ENCODE data around the gene TASP1. TPM values are rescaled to one million over a fixed set of nuclear protein-coding genes. Genes with fewer than 3 reads are reported as not detected.

TASP1 gene
- 10 to 100 TPM; 14.3 to 17.1 (median 15.6) TPM for total RNA-seq

GRCh38 chr20:13638496-13639149 is at the start of gene TASP1:
TASP1 (minus strand) TSS chr20:13638932; CDS start chr20:13630078, 8,854 bp downstream.
- peak; percentile 92 to 97 for DNase-seq (ENCODE audit: low spot score in 2 of 2)
- Histone ChIP-seq H3K4me3 (peak within 1 kb of the TSS; percentile 68 to 85 (median 84)), H3K27ac (peak within 1 kb of the TSS; percentile 60 to 88 (median 81)), H3K27me3 (no peaks in the 10 kb centered on the region), H3K4me1 (peaks cover 0 to 12% (median 6%) of the 10 kb centered on the region in 4 donors), H3K36me3 (no peaks in the 10 kb centered on the region), H3K9me3 (no peaks in the 10 kb centered on the region)
- 1% methylated on average over 32 to 47 of the region's 50 CpGs for WGBS, 2 donors
- TF ChIP-seq POLR2A (IDR thresholded peaks at IDR 0.05) = peak; percentile 57 to 71
- no peak for TF ChIP-seq CTCF (IDR thresholded peaks at IDR 0.05)
- peak; percentile 65 to 79 for TF ChIP-seq EP300 (IDR thresholded peaks at IDR 0.05)

GRCh38 chr20:13687815-13688214 is 49.1 kb upstream of the TASP1 start:
- no peaks in the 10 kb centered on the region for H3K36me3 ChIP-seq
- no peaks in the 10 kb centered on the region for H3K9me3 ChIP-seq
- H3K4me1 ChIP-seq = peaks cover 0 to 28% (median 3%) of the 10 kb centered on the region in 4 donors
- DNase-seq (ENCODE audit: low spot score in 2 of 2) = no peak
- WGBS, 2 donors = 35 to 37% methylated on average over 3 of the region's 3 CpGs
- H3K27ac ChIP-seq = peak overlapping the region in 3 of 4 donors; percentile 18 to 77 (median 66)
- H3K4me3 ChIP-seq = no peak overlapping the region
- TF ChIP-seq EP300 (IDR thresholded peaks at IDR 0.05) (peak in 1 of 2 donors; percentile 5), CTCF (IDR thresholded peaks at IDR 0.05) (no peak), POLR2A (IDR thresholded peaks at IDR 0.05) (no peak)
- no peaks in the 10 kb centered on the region for H3K27me3 ChIP-seq

GRCh38 chr20:13685623-13686022 is 46.9 kb upstream of the TASP1 start:
- TF ChIP-seq CTCF (IDR thresholded peaks at IDR 0.05) (no peak), EP300 (IDR thresholded peaks at IDR 0.05) (no peak), POLR2A (IDR thresholded peaks at IDR 0.05) (no peak)
- DNase-seq (ENCODE audit: low spot score in 2 of 2) = no peak
- H3K27ac ChIP-seq = no peak overlapping the region
- no peak overlapping the region for H3K4me3 ChIP-seq
- no peaks in the 10 kb centered on the region for H3K27me3 ChIP-seq
- peaks cover 0 to 13% (median 3%) of the 10 kb centered on the region in 4 donors for H3K4me1 ChIP-seq
- no peaks in the 10 kb centered on the region for H3K9me3 ChIP-seq
- WGBS, 2 donors = 86 to 92% methylated on average over 2 of the region's 2 CpGs
- H3K36me3 ChIP-seq = no peaks in the 10 kb centered on the region

GRCh38 chr20:13684566-13685222 is 46.0 kb upstream of the TASP1 start:
- H3K4me1 ChIP-seq = peaks cover 0 to 5% (median 1%) of the 10 kb centered on the region in 4 donors
- WGBS, 2 donors = 80 to 81% methylated on average over 5 of the region's 5 CpGs

More at GRCh38 chr20:13684566-13685222, 46.0 kb upstream of the TASP1 start:
- H3K27ac ChIP-seq = no peak overlapping the region
- no peaks in the 10 kb centered on the region for H3K36me3 ChIP-seq
- H3K4me3 ChIP-seq = no peak overlapping the region
- H3K27me3 ChIP-seq = no peaks in the 10 kb centered on the region
- DNase-seq (ENCODE audit: low spot score in 2 of 2) = no peak
- no peak for TF ChIP-seq CTCF (IDR thresholded peaks at IDR 0.05)
- TF ChIP-seq EP300 (IDR thresholded peaks at IDR 0.05) = no peak
- no peak for TF ChIP-seq POLR2A (IDR thresholded peaks at IDR 0.05)
- H3K9me3 ChIP-seq = no peaks in the 10 kb centered on the region

Measured in tibial nerve (tissue), 4 donors.